CD4-positive, alpha-beta memory T cell (primary cell): ENCODE data around the gene MCIDAS. TPM values are rescaled to one million over a fixed set of nuclear protein-coding genes. Genes with fewer than 3 reads are reported as not detected.

Source experiments
- CTCF ChIA-PET: fragments of 350-600 bp; sonication (Branson Sonifier 250); formaldehyde crosslinking; loops from one replicate; lab custom pipeline; 2021; ENCODE audit warnings: inconsistent platforms; ENCODE audit not compliant: partially characterized antibody; lab: Charles Lee
- POLR2A ChIA-PET: fragments of 350-600 bp; sonication (Branson Sonifier 250); formaldehyde crosslinking; loops from one replicate; lab custom pipeline; 2021; ENCODE audit not compliant: partially characterized antibody; lab: Charles Lee
- DNase-seq, 5 donors: peaks; one replicate each; pipeline versions ENCODE4 v3.0.0 to v3.0.0-alpha.2; 2020 to 2022; ENCODE audit warnings: mixed read lengths in 1 of 5
- H3K27ac ChIP-seq: one replicate; pipeline ENCODE4 v1.7.0; 2013; ENCODE audit warnings: low read depth, low read length
- H3K27me3 ChIP-seq: 2 replicates; pipeline ENCODE4 v1.7.0; 2013; ENCODE audit warnings: mild to moderate bottlenecking, low read length, moderate library complexity; ENCODE audit not compliant: insufficient read depth
- H3K36me3 ChIP-seq: 2 replicates; pipeline ENCODE4 v1.7.0; 2013; ENCODE audit warnings: mild to moderate bottlenecking, low read length, moderate library complexity; ENCODE audit not compliant: insufficient read depth
- H3K4me1 ChIP-seq: 2 replicates; pipeline ENCODE4 v1.7.0; 2013; ENCODE audit warnings: mild to moderate bottlenecking, low read length, moderate library complexity; ENCODE audit not compliant: insufficient read depth
- H3K4me3 ChIP-seq, 2 donors: one replicate each; pipeline ENCODE4 v1.7.0; 2013; ENCODE audit warnings: low read length in 2 of 2, mild to moderate bottlenecking in 1 of 2
- H3K9me3 ChIP-seq, 2 donors: one replicate each; pipeline ENCODE4 v1.7.0; 2013; ENCODE audit warnings: low read length in 2 of 2, control low read depth in 1 of 2; ENCODE audit not compliant: control insufficient read depth in 1 of 2
- H3K27ac Mint-ChIP-seq, 7 donors: one replicate each; pipeline ENCODE4 v1.8.0; 2020 to 2021; ENCODE audit warnings: mixed read lengths in 7 of 7, mild to moderate bottlenecking in 6 of 7, inconsistent platforms in 3 of 7, moderate library complexity in 3 of 7
- H3K27me3 Mint-ChIP-seq, 2 donors: one replicate each; pipeline ENCODE4 v1.8.0; 2020 to 2021; ENCODE audit warnings: mixed read lengths in 2 of 2
- H3K36me3 Mint-ChIP-seq, 2 donors: one replicate each; pipeline ENCODE4 v1.8.0; 2020 to 2021; ENCODE audit warnings: mixed read lengths in 2 of 2, inconsistent platforms in 1 of 2, mild to moderate bottlenecking in 1 of 2
- H3K4me1 Mint-ChIP-seq, 4 donors: one replicate each; pipeline ENCODE4 v1.8.0; 2020 to 2021; ENCODE audit warnings: mixed read lengths in 4 of 4, mild to moderate bottlenecking in 1 of 4
- H3K4me3 Mint-ChIP-seq, 8 donors: one replicate each; pipeline ENCODE4 v1.8.0; 2020 to 2021; ENCODE audit warnings: mixed read lengths in 8 of 8, mild to moderate bottlenecking in 7 of 8, moderate library complexity in 6 of 8, inconsistent platforms in 3 of 8
- H3K9me3 Mint-ChIP-seq, 8 donors: one replicate each; pipeline ENCODE4 v1.8.0; 2020 to 2021; ENCODE audit warnings: mixed read lengths in 8 of 8, mild to moderate bottlenecking in 5 of 8, inconsistent platforms in 3 of 8, moderate library complexity in 1 of 8
- intact Hi-C: fragments of 100-400 bp; cut with micrococcal nuclease; formaldehyde crosslinking; loops from one replicate; pipeline ENCODE4 v1.15.1; 2023
- polyA plus RNA-seq, 2 donors: library from polyadenylated mRNA; unstranded; fragments of 300-500 nt; fragmentation: Illumina TruSeq; gene quantifications; one replicate each; pipeline ENCODE4 v1.2.3, GENCODE V29; 2021
- total RNA-seq, 2 experiments: library from RNA; stranded (reverse); gene quantifications; one replicate each; pipeline ENCODE4 v1.2.3, GENCODE V29; 2021

Gene MCIDAS
- total and polyA plus RNA-seq, 4 experiments from 2014 or later, result not detected

- ChIA-PET POLR2A (interaction anchor here (1.5 kb wide), 1 partner anchor 11 kb away, joined by 7 read pairs; no protein-coding TSS in a partner anchor), CTCF (interaction anchor here (1.2 to 1.7 kb wide), 3 partner anchors 10 to 62 kb away, joined by 4 to 6 read pairs (median 5); no protein-coding TSS in a partner anchor)
- Histone ChIP-seq H3K36me3 (no peaks in the 10 kb centered on the region), H3K27me3 (peaks cover 46% of the 10 kb centered on the region), H3K27ac (no peak overlapping the region), H3K4me1 (peaks cover 33% of the 10 kb centered on the region), H3K9me3 (no peaks in the 10 kb centered on the region), H3K4me3 (peak overlapping the region; percentile 46 to 65)
- H3K27me3 Mint-ChIP-seq, result peaks cover 43 to 51% of the 10 kb centered on the region in 2 donors
- DNase-seq, result no peak
- peaks cover 18 to 38% (median 30%) of the 10 kb centered on the region in 4 donors for H3K4me1 Mint-ChIP-seq
- H3K9me3 Mint-ChIP-seq, result no peaks in the 10 kb centered on the region
- H3K4me3 Mint-ChIP-seq, result peak overlapping the region; percentile 80 to 94 (median 89)
- intact Hi-C loops, result loop anchor here (5.0 kb wide), 1 partner anchor 73 kb away; the partner anchor contains the start of genes DHX29 and MTREX
- H3K36me3 Mint-ChIP-seq, result no peaks in the 10 kb centered on the region
- peak overlapping the region in 3 of 7 donors; percentile 17 to 58 (median 53) for H3K27ac Mint-ChIP-seq
Measured at GRCh38 chr5:55234121-55234700, 7.1 kb upstream of the MCIDAS start.

DNA sequence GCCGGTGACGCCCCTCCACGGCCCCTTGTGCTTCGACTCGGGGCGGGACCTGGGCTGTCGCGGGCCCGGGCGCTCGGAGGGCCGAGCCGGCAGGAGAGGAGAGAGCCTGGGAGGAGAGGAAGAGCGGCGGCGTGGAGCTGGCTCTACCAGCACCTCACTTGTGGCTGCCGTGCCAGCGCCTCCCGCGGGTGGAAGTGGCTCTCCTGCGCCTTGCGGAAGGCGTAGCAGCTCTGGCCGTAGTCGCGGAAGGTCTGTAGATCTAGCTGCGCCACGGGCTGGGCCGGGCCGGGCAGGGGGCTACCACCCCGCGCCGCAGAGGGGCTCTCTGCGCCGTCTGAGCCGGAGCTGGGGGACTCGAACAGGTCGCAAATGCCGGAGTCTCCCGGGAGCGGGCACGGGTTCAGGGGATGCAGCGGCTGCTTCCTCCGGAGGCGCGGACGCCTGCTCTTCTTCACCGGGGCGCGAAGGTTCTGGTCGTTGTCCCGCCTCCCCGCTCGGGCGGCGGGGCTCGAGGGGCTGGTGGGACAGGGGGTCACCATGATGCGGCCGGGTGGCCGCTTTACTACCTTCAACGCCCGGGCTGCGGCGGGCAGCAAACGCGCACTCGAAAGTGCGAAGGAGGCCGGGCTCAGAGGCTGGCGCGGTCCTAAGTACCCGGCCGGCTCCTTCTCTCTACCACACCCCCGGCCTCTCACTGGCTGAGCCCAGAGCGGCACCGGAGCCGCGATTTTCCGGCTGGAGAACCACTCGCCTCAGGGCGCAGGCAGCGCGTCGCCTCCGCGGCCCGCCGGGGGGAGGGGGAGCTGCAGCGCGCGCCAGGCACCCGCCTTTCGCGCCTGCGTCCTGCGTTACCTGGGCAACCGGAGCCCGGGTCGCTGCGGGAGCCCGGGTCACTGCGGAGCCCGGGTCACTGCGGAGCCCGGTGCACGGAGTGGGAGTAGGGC, 6.1 kb upstream of the MCIDAS start, which contains the start of gene CCNO:
TSS of gene CCNO (minus strand) at position 624 of the 944 bp plus-strand sequence. CDS start at position 539, 85 bp downstream.
- no peak within 1 kb of the TSS for H3K27ac ChIP-seq
- ChIA-PET POLR2A (interaction anchor here (0.9 to 1.7 kb wide), 4 partner anchors 10 to 74 kb away, joined by 3 to 7 read pairs (median 5); partner anchors contain the start of genes DHX29 and MTREX), CTCF (interaction anchor here (0.6 to 1.6 kb wide), 6 partner anchors 14 to 75 kb away, joined by 3 to 5 read pairs (median 4); partner anchors contain the start of genes DHX29 and MTREX)
- no peaks in the 10 kb centered on the region for H3K36me3 Mint-ChIP-seq
- peak within 1 kb of the TSS; percentile 80 to 94 (median 89) for H3K4me3 Mint-ChIP-seq
- H3K27me3 ChIP-seq, result peaks cover 55% of the 10 kb centered on the region
- intact Hi-C loops, result loop anchor here (5.0 kb wide), 1 partner anchor 74 kb away; the partner anchor contains the start of genes DHX29 and MTREX
- no peaks in the 10 kb centered on the region for H3K9me3 ChIP-seq
- H3K27ac Mint-ChIP-seq, result peak within 1 kb of the TSS in 3 of 7 donors; percentile 53 to 65 (median 58)
- peaks cover 33% of the 10 kb centered on the region for H3K4me1 ChIP-seq
- no peaks in the 10 kb centered on the region for H3K36me3 ChIP-seq
- peak; percentile 56 to 62 (median 59) for DNase-seq
- peaks cover 18 to 38% (median 30%) of the 10 kb centered on the region in 4 donors for H3K4me1 Mint-ChIP-seq
- H3K27me3 Mint-ChIP-seq, result peaks cover 50 to 61% of the 10 kb centered on the region in 2 donors
- peak within 1 kb of the TSS; percentile 46 to 65 for H3K4me3 ChIP-seq
- no peaks in the 10 kb centered on the region for H3K9me3 Mint-ChIP-seq

GRCh38 chr5:55232271-55232984, 5.3 kb upstream of the MCIDAS start:
- Mint-ChIP-seq H3K4me1 (peaks cover 22 to 45% (median 37%) of the 10 kb centered on the region in 4 donors), H3K27me3 (peaks cover 58 to 67% of the 10 kb centered on the region in 2 donors), H3K27ac (peak overlapping the region in 2 of 7 donors; percentile 55 to 65), H3K36me3 (no peaks in the 10 kb centered on the region), H3K9me3 (no peaks in the 10 kb centered on the region), H3K4me3 (peak overlapping the region; percentile 68 to 92 (median 86))
- Histone ChIP-seq H3K4me1 (peaks cover 40% of the 10 kb centered on the region), H3K9me3 (no peaks in the 10 kb centered on the region), H3K27ac (no peak overlapping the region), H3K36me3 (no peaks in the 10 kb centered on the region), H3K27me3 (peaks cover 63% of the 10 kb centered on the region), H3K4me3 (peak overlapping the region; percentile 42 to 46)
- POLR2A ChIA-PET, result interaction anchor here (0.7 to 1.7 kb wide), 7 partner anchors 9 to 75 kb away, joined by 3 to 7 read pairs (median 4); partner anchors contain the start of genes DHX29 and MTREX
- intact Hi-C loops, result loop anchor here (5.0 kb wide), 1 partner anchor 75 kb away; the partner anchor contains the start of genes DHX29 and MTREX
- peak in 1 of 5 donors; percentile 9 for DNase-seq
- CTCF ChIA-PET, result interaction anchor here (0.6 to 1.6 kb wide), 7 partner anchors 14 to 314 kb away, joined by 3 to 5 read pairs (median 3); partner anchors contain the start of gene DHX29

GRCh38 chr5:55231919-55232270, 4.8 kb upstream of the MCIDAS start:
- intact Hi-C loops, result loop anchor here (2.0 to 5.0 kb wide), 2 partner anchors 59 to 75 kb away; partner anchors contain the start of genes CDC20B, DHX29 and MTREX
- peak overlapping the region; percentile 79 to 92 (median 86) for H3K4me3 Mint-ChIP-seq
- Histone ChIP-seq H3K27ac (no peak overlapping the region), H3K9me3 (no peaks in the 10 kb centered on the region), H3K36me3 (no peaks in the 10 kb centered on the region), H3K4me3 (peak overlapping the region in 1 of 2 donors; percentile 46), H3K4me1 (peaks cover 42% of the 10 kb centered on the region), H3K27me3 (peaks cover 64% of the 10 kb centered on the region)
- peaks cover 58 to 67% of the 10 kb centered on the region in 2 donors for H3K27me3 Mint-ChIP-seq
- peaks cover 22 to 45% (median 37%) of the 10 kb centered on the region in 4 donors for H3K4me1 Mint-ChIP-seq
- no peaks in the 10 kb centered on the region for H3K36me3 Mint-ChIP-seq
- no peak for DNase-seq
- H3K9me3 Mint-ChIP-seq, result no peaks in the 10 kb centered on the region
- ChIA-PET POLR2A (interaction anchor here (0.7 to 1.7 kb wide), 4 partner anchors 11 to 76 kb away, joined by 3 to 6 read pairs (median 4); partner anchors contain the start of genes DHX29 and MTREX), CTCF (interaction anchor here (0.6 to 1.6 kb wide), 5 partner anchors 16 to 314 kb away, joined by 3 to 4 read pairs (median 3); no protein-coding TSS in a partner anchor)
- H3K27ac Mint-ChIP-seq, result peak overlapping the region in 2 of 7 donors; percentile 46 to 55

DNA sequence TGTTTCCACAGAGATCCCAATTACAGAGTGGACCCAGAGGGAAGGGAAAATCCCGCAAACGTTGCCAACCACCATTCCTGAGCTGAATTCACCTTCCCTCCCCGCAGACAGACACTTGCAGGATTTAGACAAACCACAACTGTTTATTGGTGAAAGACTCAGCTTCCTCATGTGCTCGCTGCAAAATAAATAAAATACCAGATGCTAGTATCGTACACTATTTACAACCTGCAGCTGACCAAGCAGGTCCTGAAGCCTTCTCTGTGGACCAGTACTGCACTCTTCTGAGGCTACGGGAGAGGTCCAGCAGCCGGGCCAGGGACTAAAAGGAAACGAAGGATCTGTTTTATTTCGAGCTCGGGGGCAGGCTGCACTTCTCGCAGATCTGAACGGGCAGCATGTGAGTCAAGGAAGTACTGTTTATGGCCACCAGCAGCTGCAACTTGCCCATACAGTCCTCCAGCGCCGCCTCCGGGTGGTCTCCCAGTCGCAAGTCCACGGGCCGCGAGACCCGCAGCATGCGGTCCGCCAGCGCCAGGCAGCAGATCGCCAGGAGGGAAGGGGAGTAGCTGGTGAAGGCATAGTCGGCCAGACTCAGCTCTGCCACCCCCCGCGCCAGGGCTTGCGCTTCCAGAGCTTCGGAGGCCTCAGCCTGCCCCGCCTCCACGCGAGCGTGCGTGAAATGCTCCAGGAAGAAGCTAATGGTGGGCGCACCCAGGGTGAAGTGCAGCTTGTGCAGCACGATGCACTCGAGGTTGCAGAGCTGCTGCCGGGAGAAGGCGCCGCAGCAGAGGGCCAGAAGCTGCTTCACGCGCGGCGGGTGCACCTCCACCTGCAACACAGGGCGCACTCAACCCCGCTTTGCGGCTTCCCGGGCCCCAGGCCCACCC, 4.2 kb upstream of the MCIDAS start:
- POLR2A ChIA-PET, result interaction anchor here (0.9 to 1.7 kb wide), 3 partner anchors 20 to 76 kb away, joined by 3 to 6 read pairs (median 3); partner anchors contain the start of genes DHX29 and MTREX
- DNase-seq, result peak in 3 of 5 donors; percentile 22 to 51 (median 26)
- H3K4me1 Mint-ChIP-seq, result peaks cover 24 to 47% (median 38%) of the 10 kb centered on the region in 4 donors
- Histone ChIP-seq H3K36me3 (no peaks in the 10 kb centered on the region), H3K9me3 (no peaks in the 10 kb centered on the region), H3K4me3 (peak overlapping the region in 1 of 2 donors; percentile 35), H3K4me1 (peaks cover 48% of the 10 kb centered on the region), H3K27ac (no peak overlapping the region), H3K27me3 (peaks cover 60% of the 10 kb centered on the region)
- H3K27ac Mint-ChIP-seq, result peak overlapping the region in 1 of 7 donors; percentile 55
- CTCF ChIA-PET, result interaction anchor here (0.8 to 1.5 kb wide), 3 partner anchors 16 to 288 kb away, joined by 3 to 4 read pairs (median 3); no protein-coding TSS in a partner anchor
- peak overlapping the region; percentile 79 to 92 (median 86) for H3K4me3 Mint-ChIP-seq
- no peaks in the 10 kb centered on the region for H3K36me3 Mint-ChIP-seq
- peaks cover 56 to 64% of the 10 kb centered on the region in 2 donors for H3K27me3 Mint-ChIP-seq
- intact Hi-C loops, result loop anchor here (2.0 to 5.0 kb wide), 2 partner anchors 58 to 76 kb away; partner anchors contain the start of genes CDC20B, DHX29 and MTREX
- H3K9me3 Mint-ChIP-seq, result no peaks in the 10 kb centered on the region
